Gastrocnemius medialis (tissue), 4 donors: Measurements from ENCODE around the gene GRIA1. TPM values are rescaled to one million over a fixed set of nuclear protein-coding genes. Genes with fewer than 3 reads are reported as not detected.
"Not testable (repeated sequence)": the region's sequence is repeated elsewhere in the genome, so short reads cannot be mapped to it uniquely, and the experiment has no call there.

ENCODE experiments used
- ATAC-seq, 2 donors: fragments of 150-250 bp; one replicate each; pipeline ENCODE4 v1.9.1; 2016
- DNase-seq, 2 donors: peaks; one replicate each; pipeline ENCODE4 v3.0.0-alpha.2; 2019
- H3K27ac ChIP-seq, 4 donors: fragments of 200-600 bp; sonication (generic); 1 replicate in 1 of 4; 2 replicates in 3 of 4; pipeline ENCODE4 v1.5.1; 2016 to 2018; ENCODE audit warnings: mild to moderate bottlenecking in 2 of 4, moderate library complexity in 1 of 4
- H3K27me3 ChIP-seq, 3 donors: fragments of 200-600 bp; sonication (generic) in 2 of 3; 1 replicate in 1 of 3; 2 replicates in 2 of 3; pipeline versions ENCODE4 v1.5.1 to v1.6.0; 2016 to 2019; ENCODE audit warnings: mild to moderate bottlenecking in 1 of 3, moderate library complexity in 1 of 3
- H3K36me3 ChIP-seq, 2 donors: fragments of 200-600 bp; sonication (generic) in 1 of 2; one replicate each; pipeline ENCODE4 v1.5.1; 2017 to 2018
- H3K4me1 ChIP-seq, 2 donors: fragments of 200-600 bp; sonication (generic) in 1 of 2; one replicate each; pipeline ENCODE4 v1.5.1; 2016 to 2017; ENCODE audit warnings: mild to moderate bottlenecking in 2 of 2
- H3K4me3 ChIP-seq, 4 donors: fragments of 200-600 bp; sonication (generic) in 3 of 4; 1 replicate in 1 of 4; 2 replicates in 3 of 4; pipeline ENCODE4 v1.5.1; 2016 to 2019; ENCODE audit warnings: mild to moderate bottlenecking in 2 of 4
- H3K9me3 ChIP-seq, 3 donors: fragments of 200-600 bp; sonication (generic) in 2 of 3; 1 replicate in 1 of 3; 2 replicates in 2 of 3; pipeline ENCODE4 v1.5.1; 2016 to 2019
- CTCF ChIP-seq, 5 experiments: fragments of 450-650 bp in 3 of 5; fragments of 200-600 bp in 2 of 5; sonication (generic) in 2 of 5; IDR thresholded peaks in 4 of 5; conservative IDR thresholded peaks in 1 of 5; 1 replicate in 4 of 5; 2 replicates in 1 of 5; pipeline ENCODE4 v1.5.1; 2016 to 2019; ENCODE audit warnings: antibody characterized with exemption in 5 of 5, mild to moderate bottlenecking in 3 of 5, moderate library complexity in 3 of 5
- POLR2A ChIP-seq, 2 donors: fragments of 450-650 bp; IDR thresholded peaks; one replicate each; pipeline ENCODE4 v1.6.1; 2017; ENCODE audit warnings: antibody characterized with exemption in 2 of 2, mild to moderate bottlenecking in 2 of 2, moderate library complexity in 2 of 2
- in situ Hi-C, 4 donors: fragments of 200-750 bp; cut with MboI; loops; one replicate each; pipeline versions ENCODE4 v1.15.0 to v1.8.0; 2017; ENCODE audit warnings: low sequenced_read_pairs in 4 of 4
- intact Hi-C: fragments of 100-400 bp; cut with DNase I; formaldehyde crosslinking; loops from one replicate; pipeline ENCODE4 v1.15.1; 2023; ENCODE audit warnings: low total_unique reads
- total RNA-seq, 4 donors: library from RNA; depleted of rRNA; stranded (reverse); fragments of >200 nt; gene quantifications; one replicate each; pipeline versions ENCODE4 v1.1.0 to v1.2.3, GENCODE V29; 2016

GRIA1 gene
- total RNA-seq, 4 donors from 2014 or later, result 0.18 to 0.46 TPM; not detected in 2

GRCh38 chr5:153835891-153836515, 345.5 kb downstream of the GRIA1 start:
- ATAC-seq (no peak), DNase-seq (no peak)
- Histone ChIP-seq H3K27me3 (no peaks in the 10 kb centered on the region), H3K9me3 (no peaks in the 10 kb centered on the region), H3K36me3 (no peaks in the 10 kb centered on the region), H3K4me1 (no peaks in the 10 kb centered on the region), H3K4me3 (no peak overlapping the region), H3K27ac (no peak overlapping the region)
- intact Hi-C loops (no loop called here), in situ Hi-C loops (no loop called here)
- no peak for TF ChIP-seq POLR2A (IDR thresholded peaks at IDR 0.05)

GRCh38 chr5:153849303-153850113, 359.0 kb downstream of the GRIA1 start:
- H3K4me3 ChIP-seq, intact Hi-C loops, H3K36me3 ChIP-seq, DNase-seq, H3K27ac ChIP-seq, H3K4me1 ChIP-seq, H3K27me3 ChIP-seq, in situ Hi-C loops, H3K9me3 ChIP-seq, ATAC-seq: not testable (repeated sequence)

GRCh38 chr5:153860195-153860886, 369.9 kb downstream of the GRIA1 start:
- H3K4me1 ChIP-seq, result no peaks in the 10 kb centered on the region
- no peak overlapping the region for H3K27ac ChIP-seq
- no peak for DNase-seq
- intact Hi-C loops, result no loop called here
- in situ Hi-C loops, result no loop called here
- no peaks in the 10 kb centered on the region for H3K36me3 ChIP-seq
- TF ChIP-seq POLR2A (IDR thresholded peaks at IDR 0.05) (no peak), CTCF (IDR thresholded peaks at IDR 0.05 in 4 of 5, conservative IDR thresholded peaks at IDR 0.05 in 1 of 5) (no peak)
- H3K4me3 ChIP-seq, result no peak overlapping the region
- no peaks in the 10 kb centered on the region for H3K27me3 ChIP-seq
- ATAC-seq, result no peak
- no peaks in the 10 kb centered on the region for H3K9me3 ChIP-seq

- in situ Hi-C loops, intact Hi-C loops, H3K9me3 ChIP-seq, H3K4me3 ChIP-seq, H3K27me3 ChIP-seq, H3K27ac ChIP-seq, ATAC-seq, DNase-seq, H3K36me3 ChIP-seq, H3K4me1 ChIP-seq: not testable (repeated sequence)
Measured at GRCh38 chr5:153862906-153863305, 372.4 kb downstream of the GRIA1 start.
